ENCODE data around the gene ADGRL3.

DNA sequence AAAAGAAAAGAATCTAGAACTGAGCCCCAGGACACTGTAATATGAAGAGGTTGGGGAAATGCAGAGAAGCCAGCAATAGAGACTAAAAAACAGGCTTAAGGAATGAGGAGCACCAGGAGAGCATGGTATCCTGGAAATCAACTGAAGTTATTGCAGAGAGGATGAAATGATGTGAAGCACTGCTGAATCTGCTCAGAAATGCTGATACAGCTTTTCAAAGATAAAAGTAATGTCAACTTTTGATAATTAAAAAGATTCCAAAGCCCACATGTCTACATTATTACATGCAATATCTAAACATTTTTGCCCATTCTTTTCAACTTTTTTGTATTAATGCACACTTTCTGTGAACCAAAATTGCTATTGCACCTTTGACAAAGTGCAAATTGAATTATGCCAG lies 718.4 kb downstream of the ADGRL3 start:
- TF ChIP-seq CTCF (IDR thresholded peaks at IDR 0.05; ENCODE audit: low read depth, low read length, missing input control): no peak
- no peak for TF ChIP-seq SP1 (IDR thresholded peaks at IDR 0.05)
- no peak for TF ChIP-seq MAX (IDR thresholded peaks at IDR 0.05)
- no peak for TF ChIP-seq GABPA (IDR thresholded peaks at IDR 0.05 in 1 of 2, conservative IDR thresholded peaks at IDR 0.05 in 1 of 2)
- no peak for TF ChIP-seq ZBTB33 (IDR thresholded peaks at IDR 0.05)
- no peak for TF ChIP-seq TAF1 (conservative IDR thresholded peaks at IDR 0.05)
- TF ChIP-seq FOXA1 (IDR thresholded peaks at IDR 0.05): no peak
- TF ChIP-seq REST (IDR thresholded peaks at IDR 0.05): no peak
- TF ChIP-seq, protein P1, sequence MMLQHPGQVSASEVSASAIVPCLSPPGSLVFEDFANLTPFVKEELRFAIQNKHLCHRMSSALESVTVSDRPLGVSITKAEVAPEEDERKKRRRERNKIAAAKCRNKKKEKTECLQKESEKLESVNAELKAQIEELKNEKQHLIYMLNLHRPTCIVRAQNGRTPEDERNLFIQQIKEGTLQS (IDR thresholded peaks at IDR 0.05): no peak
- no peak for TF ChIP-seq RAD21 (IDR thresholded peaks at IDR 0.05)
- TF ChIP-seq YY1 (IDR thresholded peaks at IDR 0.05): no peak

Data from liver (tissue), 3 donors.